ENCODE results near the gene TXNRD2.
"Not testable (repeated sequence)": the region's sequence is repeated elsewhere in the genome, so short reads cannot be mapped to it uniquely, and the experiment has no call there.

Gene TXNRD2

DNA sequence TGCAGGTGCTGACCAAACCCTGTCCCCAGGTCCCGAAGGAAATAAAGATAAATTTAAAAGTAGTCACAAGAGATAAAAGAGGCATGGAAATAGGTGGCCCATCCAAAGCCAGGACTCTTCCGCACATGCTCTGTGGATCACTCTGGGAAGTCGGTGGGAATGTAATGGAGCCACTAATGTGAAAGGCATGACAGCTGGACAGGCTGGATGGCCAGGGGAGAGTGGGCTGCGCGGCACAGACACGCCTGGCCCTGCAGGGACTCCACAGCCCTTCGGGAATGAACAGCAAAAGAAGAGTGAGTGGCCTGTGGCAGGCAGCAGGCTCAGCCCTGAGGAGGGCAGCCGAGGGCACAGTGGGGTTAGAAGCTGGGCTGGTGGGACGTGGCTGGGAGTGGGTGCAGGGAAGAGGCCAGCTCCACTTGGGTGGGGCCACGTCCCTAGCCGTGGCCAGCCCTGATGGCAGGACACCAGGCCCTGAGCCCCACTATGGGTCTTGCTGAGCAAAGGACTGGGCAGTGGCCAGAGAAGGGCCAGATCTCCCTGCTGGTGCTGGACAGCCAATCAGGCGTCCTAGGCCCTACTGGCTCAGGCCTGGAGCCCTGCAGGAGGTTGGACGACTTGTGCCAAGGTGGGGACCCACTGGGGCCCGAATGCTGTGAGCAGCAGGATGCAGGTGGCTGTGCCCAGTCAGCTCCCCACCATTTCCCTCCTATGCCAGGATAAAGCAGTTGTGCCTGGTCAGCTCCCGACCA is 55.6 kb downstream of the TXNRD2 start:
- no peak for DNase-seq

DNA sequence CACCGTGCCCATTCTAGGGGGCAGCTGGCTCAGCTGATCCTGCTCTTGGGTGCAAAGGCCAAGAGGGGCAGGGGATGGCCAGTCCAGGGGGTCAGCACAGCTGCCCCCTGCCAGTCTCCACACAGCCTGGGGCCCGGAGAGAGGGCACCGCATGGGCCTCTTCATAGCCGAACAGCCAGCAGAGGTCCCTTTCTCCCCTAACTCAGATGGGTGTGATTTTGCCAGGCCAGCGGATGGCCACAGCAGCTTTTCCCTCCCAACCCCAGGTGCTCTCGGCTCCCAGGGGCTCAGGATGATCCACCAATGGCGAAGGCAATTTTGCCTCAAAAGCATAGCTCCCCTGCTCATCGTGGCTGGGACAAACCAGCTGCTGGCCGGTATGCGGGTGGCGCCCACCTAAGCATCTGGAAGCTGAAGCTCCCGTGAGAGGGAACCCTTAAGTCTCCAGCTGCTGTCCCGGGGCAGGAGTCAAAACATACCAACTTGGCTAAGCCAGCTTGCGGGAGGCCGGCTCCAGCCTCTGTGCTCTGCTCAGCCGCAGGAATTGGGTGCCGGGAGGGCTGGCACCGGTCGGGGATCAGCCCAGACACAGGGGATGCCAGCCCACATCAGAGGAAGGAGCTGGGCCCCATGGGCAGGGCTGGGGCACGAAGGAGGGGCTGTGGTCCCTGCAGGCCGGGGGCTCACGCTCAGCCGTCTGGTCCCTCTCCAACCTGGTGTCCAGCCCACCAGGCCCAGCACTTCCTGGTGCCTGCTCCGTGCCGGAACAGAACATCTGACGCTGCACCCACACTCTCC is 56.5 kb downstream of the TXNRD2 start:
- no peak for DNase-seq

DNA sequence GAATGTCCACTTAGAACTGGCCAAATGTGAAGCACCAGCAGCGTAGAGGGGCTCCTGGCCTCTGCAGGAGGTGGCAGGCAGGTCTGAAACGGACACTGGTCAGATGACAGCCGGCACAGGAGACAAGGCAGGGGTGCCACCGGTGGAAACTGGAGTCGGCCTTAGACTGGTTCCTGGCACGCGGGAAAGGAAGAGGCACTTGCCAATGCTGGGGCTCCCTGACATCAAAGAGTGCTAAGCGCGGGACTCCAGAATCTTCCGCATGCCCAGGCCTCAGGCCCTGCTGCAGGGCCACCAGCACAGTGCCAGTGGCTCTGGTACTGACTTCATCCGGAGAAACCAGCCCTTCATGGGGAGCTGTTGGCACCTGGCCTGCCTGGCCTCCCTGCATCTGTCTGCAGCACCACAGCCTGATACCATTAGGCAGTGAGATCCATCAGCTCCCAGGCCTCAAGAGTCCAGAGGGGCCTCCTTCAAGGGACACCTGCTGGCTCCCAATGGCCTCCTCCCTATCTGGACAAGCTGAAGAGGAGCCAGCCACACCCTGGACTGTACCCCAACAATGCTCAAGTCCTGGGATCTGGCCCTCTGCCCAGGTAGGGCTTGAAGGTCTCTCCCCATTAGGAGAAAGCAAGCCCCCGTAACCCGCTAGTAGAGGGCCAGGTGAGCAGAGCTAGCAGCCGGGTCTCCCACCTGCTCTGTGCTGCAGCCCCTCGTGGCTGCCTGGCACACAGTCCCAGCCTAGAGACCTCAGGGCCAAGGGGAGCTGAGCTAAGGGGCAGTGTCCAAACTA is 57.3 kb downstream of the TXNRD2 start:
- DNase-seq = no peak

- DNase-seq = not testable (repeated sequence)
These were observed 58.2 kb downstream of the TXNRD2 start for GRCh38 chr22:19883446-19883845.

GRCh38 chr22:19882446-19883381 is 58.9 kb downstream of the TXNRD2 start:
- DNase-seq = no peak

GRCh38 chr22:19880786-19881569 is 60.6 kb downstream of the TXNRD2 start:
- no peak for DNase-seq

DNA sequence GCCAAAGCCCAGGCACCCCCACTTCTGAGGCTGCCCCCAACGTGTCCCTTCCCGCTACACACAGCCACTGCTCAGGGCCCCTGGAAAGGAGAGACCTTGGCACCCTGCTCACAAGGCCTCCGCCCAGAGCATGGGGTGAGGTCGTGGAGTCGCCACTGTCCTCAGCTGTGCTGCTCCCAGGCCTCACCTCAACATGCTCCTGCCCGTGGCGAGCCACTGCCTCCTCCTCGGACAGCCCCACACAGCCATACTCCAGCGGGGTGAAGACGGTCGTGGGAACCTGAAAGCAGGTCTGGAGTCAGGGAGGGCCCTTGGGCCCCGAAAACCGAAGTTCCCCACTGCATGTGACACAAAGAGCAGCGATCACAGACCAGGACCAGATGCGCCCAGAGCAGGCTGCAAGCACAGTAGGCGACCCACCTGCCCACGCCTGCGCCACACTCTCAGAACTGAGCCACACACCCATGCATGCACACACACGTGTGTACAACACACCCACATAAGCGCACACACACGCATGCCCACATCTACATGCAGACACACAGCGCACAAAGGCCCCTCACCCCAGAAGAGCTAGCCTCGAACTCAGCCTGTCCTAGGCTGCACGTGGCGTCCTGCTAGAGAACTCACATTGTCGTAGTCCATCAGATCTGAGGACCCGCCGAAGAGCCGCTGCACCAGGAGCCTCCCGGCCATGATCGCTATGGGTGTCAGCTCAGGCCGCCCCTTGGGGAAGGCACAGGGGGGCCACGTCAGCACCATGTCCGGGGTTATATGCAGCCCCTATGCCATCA is 61.4 kb downstream of the TXNRD2 start:
- DNase-seq = no peak

GRCh38 chr22:19879643-19879991 is 62.0 kb downstream of the TXNRD2 start:
- DNase-seq = no peak

- DNase-seq = no peak
These were observed 62.4 kb downstream of the TXNRD2 start for GRCh38 chr22:19879246-19879570.

DNA sequence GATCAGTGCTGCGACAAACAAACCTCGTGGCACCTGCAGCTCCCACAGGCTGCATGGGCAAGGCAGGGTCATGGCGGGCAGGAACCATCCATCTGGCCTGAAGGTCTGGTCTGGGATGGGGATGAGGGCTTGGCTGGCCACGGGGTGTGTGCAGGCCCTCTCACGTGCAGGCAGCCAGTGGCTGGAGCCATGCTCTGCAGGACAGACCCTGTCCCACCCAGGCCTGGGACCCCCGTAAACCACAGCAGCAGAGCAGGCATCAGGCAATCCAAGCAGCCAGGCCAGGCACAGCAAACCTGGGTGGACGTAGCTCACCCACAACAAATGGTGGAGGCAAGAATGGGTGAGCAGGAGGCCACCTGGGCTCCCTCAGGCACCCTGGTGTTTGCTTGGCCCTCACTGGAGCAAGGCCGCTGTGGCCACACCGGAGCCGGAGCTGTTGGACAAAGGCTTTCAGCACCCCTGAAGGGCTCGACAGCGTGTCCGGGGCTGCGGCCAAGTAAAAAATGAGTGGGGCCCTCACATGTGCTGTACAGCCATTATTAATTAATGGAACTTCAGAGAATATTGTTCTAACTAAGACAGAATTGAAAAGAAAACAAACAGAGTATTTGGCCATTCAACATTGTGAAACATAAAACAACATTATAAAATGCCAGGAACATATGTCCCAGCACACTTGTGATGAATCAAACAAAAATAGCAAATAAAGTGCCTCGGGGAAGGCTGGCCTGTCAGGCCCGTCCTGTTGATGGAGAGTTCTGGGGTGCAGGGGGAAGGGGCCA is 63.0 kb downstream of the TXNRD2 start:
- no peak for DNase-seq

DNA sequence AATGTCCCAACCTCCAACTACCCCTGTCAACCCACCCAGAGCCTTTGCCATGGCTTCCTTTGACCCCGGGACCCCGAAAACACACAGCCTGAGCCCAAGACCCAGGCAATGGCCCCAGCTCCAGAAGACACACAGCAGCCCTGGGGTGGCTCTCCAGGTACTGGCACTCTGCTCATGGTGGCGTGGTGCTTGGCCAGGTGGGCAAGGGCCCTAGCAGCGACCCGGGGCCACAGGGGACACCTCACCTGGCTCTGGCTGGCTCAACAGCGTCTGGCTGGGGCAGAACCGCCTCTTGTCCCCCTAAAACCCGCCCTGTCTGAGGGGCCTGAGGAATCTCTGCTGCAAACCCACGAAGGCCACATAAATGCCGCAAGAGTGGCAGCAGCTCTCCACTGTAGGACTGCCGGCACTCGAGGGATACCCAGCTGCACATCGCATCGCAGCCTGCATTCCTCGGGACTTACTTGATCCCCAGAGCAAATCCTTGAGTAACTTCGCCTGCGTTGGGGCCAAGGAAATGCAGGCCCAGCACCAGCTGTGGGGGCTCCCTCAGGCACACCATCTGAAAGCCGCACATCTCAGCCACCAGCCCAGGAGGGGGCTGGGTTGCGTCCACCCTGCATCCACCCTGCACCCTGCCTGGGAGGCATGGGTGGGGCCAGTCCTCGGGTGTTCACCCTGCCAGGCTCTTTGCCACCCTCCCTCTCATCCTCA is 63.8 kb downstream of the TXNRD2 start:
- DNase-seq = no peak

GRCh38 chr22:19876941-19877625 is 64.5 kb downstream of the TXNRD2 start:
- no peak for DNase-seq

DNA sequence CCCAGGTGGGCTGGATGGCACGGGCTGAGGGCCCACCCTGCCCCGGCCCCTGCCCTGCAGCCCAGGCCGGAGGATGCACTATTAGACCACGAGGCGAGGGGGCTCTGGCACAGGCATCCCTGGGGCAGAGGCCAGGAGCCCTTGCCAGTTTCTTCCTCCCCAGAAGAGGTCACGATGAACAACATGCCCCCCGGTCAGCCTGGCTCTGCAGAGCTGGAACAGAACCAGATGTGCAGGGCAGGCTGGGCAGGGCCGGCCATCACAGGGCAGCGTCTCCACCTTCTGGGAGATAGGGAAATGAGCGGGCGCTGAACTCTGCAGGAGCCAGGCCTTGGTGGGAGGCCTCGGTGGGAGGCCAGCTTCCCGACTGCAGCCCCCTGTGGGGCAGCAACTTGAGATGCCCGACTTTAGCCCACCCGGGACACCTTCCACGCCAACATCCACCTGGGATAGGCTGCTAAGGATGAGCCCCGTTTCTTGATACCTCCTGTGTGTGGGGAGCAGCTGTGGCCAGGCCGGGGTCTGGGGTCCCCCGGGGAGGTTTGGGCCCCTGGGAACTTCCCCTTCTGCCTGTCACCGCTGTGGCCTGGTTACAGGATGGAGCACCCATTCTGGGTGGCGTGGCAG is 65.2 kb downstream of the TXNRD2 start:
- no peak for DNase-seq

GRCh38 chr22:19875531-19876313 is 65.9 kb downstream of the TXNRD2 start:
- DNase-seq = no peak

DNA sequence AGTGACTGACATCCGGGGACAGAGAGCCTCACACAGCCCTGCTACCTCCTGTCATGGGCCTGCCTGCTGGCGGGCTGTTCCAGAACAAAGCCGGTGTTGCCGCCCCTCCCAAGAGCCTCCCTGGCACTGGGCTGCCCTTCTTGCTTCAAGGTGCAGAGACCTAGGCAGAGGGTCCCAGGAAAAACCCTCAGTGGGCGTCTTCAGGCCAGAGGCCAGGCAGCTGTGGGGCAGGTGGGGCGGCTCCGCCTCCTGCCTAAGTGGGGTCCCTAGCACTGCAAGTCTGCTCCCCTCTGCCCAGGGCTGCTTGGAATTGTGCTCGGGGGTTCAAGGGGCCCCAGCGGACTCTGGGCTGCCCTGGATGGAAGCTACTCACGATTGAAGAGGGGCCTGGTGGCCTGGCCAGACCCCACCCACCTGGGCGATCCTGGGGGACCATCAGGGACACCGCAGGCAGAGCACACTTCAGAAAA is 66.5 kb downstream of the TXNRD2 start:
- DNase-seq = no peak

DNA sequence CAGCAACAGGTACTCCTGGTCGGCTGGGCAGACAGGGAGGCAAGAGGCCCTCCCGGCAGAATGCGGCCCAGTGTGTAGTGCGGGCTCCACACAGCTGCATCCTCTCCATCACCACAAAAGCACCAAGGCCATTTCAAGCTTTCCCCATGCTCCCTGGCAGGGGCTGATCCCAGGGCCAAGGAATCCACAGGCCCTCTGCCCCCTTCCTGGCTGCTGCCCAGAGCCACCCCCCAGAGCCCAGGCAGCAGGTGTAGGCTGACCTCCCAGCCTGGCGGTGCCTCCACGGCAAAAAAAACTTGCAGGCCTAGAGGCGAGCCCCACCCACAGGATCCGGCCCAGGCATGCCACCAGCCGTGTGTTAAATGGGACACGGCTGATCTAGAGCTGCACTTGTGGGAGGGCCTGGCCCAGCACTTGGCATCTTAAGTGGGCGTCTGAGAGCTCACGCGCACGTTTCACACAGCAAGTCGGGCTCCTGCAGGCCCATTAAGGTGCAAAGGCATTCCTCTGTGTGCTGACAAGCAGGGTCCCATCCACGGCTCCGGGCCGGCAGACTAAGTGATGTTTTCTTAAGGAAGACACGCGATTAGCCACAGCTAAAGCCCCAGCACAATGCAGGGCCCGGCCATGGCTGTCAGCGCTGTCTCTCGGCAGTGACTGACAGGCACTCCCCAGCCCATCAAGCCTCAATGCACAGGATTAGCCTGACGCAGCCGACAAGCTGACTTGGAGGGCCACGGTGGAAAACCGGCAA is 67.1 kb downstream of the TXNRD2 start:
- DNase-seq = no peak

DNA sequence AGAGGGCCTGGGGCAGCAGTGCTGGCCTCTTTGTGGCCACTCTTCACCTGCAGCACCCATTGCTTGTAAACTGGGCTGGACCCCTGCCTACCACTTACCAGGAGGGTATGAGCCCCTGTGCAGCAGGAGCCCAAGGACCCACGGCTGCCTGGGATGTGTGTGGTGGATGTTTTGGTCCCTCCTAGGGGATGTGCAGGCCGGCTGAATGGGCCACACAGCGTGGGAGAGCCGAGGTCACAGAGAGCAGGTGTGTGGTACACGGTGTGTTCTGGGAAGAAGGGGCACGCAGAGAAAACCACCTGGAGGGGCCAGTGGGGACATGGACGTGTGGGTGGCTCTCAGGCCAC is 67.7 kb downstream of the TXNRD2 start:
- no peak for DNase-seq
